Omental fat pad (tissue), 4 donors: Measurements from ENCODE around the gene ERO1A. TPM values are rescaled to one million over a fixed set of nuclear protein-coding genes. Genes with fewer than 3 reads are reported as not detected.

Source experiments
- ATAC-seq: fragments of 150-250 bp; one replicate; pipeline ENCODE4 v1.9.1; 2016; ENCODE audit warnings: mild to moderate bottlenecking, moderate library complexity; ENCODE audit not compliant: low FRiP score
- DNase-seq: peaks from one replicate; pipeline ENCODE4 v3.0.0-alpha.2; 2019; ENCODE audit warnings: low spot score
- total RNA-seq, 4 donors: library from RNA; depleted of rRNA; stranded (reverse); fragments of >200 nt; gene quantifications; one replicate each; pipeline ENCODE4 v1.1.0, GENCODE V29; 2016
- TF ChIP-seq, protein P1 (sequence below), 3 donors: fragments of 450-650 bp; IDR thresholded peaks; one replicate each; pipeline ENCODE4 v1.5.1; 2016 to 2017; ENCODE audit warnings: antibody characterized with exemption in 3 of 3, mild to moderate bottlenecking in 3 of 3, moderate library complexity in 2 of 3

The ERO1A gene
- total RNA-seq, 4 donors from 2014 or later: 24.8 to 49.8 (median 32.5) TPM

DNA sequence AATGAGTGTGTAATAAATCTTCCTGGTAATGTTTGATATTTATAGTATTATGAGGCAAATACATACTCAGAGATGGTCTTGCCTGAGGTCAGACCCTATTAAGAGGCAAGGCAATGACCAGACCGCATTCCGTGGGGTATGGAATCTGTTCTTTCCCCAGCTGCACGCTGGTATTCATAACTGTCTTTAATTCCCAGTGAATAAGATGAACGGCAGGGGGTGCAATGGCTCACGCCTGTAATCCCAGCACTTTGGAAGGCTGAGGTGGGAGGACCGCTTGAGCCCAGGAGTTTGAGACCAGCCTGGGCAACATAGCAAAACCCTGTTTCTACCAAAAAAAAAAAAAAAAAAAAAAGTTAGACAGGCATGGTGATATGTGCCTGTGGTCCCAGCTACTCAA lies 44.6 kb downstream of the ERO1A start:
- TF ChIP-seq, protein P1, sequence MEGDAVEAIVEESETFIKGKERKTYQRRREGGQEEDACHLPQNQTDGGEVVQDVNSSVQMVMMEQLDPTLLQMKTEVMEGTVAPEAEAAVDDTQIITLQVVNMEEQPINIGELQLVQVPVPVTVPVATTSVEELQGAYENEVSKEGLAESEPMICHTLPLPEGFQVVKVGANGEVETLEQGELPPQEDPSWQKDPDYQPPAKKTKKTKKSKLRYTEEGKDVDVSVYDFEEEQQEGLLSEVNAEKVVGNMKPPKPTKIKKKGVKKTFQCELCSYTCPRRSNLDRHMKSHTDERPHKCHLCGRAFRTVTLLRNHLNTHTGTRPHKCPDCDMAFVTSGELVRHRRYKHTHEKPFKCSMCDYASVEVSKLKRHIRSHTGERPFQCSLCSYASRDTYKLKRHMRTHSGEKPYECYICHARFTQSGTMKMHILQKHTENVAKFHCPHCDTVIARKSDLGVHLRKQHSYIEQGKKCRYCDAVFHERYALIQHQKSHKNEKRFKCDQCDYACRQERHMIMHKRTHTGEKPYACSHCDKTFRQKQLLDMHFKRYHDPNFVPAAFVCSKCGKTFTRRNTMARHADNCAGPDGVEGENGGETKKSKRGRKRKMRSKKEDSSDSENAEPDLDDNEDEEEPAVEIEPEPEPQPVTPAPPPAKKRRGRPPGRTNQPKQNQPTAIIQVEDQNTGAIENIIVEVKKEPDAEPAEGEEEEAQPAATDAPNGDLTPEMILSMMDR (IDR thresholded peaks at IDR 0.05): no peak
- no peak for DNase-seq
- no peak for ATAC-seq

DNA sequence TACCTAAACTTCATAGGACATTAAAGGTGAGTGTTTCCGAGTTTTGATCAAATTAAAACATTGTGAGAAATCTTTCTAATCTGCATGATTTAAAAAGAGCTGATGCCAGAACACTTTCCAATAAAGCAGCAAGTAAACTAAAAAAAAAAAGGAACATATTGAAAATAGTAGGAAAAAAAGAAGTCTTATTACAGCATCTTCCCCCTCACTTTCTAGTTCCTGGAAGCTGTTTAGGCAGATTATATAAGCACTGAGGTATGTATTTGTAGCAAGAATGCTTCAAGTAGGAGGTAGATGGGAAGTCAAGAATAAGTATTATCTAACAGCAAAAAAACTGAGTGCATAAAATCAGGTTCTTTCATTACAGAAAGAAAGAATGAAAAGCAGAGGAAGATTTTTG lies 45.8 kb downstream of the ERO1A start:
- no peak for ATAC-seq
- TF ChIP-seq, protein P1 (IDR thresholded peaks at IDR 0.05): no peak

DNA sequence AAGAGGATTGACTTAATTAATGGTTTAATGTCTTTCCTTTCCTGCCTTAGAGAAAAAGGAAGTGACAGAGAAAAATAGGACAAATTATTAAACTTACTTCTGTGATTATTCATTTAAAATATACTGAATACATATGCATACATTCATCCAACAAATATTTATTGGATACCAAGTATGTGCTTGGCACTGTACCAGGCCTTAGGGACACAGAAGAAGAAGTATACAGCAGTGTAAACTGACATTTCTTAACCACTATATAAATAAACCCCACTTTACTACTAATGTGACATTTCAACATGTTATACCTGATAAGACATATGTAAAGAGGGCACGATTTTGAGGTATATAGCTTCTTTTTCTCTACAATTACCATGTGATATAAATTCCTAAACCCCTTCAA lies 53.6 kb downstream of the ERO1A start:
- ATAC-seq (no peak), DNase-seq (no peak)
- TF ChIP-seq, protein P1 (IDR thresholded peaks at IDR 0.05): no peak

More for the DNA sequence above, 45.8 kb downstream of the ERO1A start:
- no peak for DNase-seq

DNA sequence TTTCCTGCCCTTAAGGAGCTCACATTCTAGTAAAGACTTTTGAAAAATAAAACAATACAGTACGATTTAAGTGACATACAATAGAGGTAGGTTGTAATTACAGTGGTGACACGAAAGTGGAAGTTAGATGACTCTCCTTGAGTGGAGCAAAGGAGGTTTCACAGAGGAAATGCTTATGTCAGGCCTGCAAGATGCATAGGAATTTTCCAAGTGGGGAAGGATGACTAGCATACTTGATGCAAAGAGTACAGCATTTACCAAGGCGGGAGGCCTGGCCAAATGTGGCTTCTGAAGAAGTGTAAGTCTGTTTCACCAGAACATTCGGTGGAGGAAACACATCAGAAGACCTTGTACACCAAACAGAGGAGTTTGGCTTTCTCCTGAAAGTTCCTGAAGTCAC lies 55.2 kb downstream of the ERO1A start:
- no peak for ATAC-seq
- DNase-seq: no peak
- TF ChIP-seq, protein P1 (IDR thresholded peaks at IDR 0.05): no peak

DNA sequence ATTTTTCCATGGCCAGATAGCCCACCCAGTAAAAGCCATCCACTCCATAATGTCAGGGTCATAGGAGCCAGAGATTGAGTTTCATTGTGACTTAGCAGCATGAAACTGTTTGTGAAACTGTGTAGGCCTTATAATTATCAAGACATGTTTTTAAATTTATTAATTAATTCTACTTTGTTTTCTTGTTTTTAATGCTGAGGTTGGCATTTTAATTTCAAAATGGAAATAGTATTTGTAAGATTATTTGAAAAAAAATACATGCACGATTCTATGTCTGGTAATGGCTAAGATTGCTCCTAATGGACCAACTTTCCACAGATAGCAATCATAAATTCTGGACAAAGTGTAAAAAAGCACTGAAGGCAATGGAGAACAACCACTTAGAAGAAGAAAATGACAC lies 75.7 kb downstream of the ERO1A start:
- DNase-seq (no peak), ATAC-seq (no peak)
- TF ChIP-seq, protein P1 (IDR thresholded peaks at IDR 0.05): no peak

DNA sequence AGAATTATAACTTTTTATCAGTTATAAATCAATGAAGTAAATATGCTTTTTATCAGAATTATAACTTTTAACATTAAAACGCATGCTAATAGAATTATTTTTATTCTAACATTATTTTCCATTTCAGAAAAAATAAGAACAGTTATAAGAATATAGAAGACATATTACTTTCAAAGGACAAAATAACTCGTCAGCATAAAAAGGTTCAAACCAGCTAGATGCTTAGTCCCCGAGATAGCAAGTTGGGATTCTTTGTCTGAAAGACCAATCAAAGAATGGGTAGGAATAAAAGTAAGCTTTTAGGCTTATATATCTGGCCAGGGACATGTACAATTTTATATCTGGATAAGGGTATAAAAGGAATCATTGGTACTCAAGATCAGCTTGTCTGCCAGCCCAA lies 76.8 kb downstream of the ERO1A start:
- DNase-seq (no peak), ATAC-seq (no peak)
- TF ChIP-seq, protein P1 (IDR thresholded peaks at IDR 0.05): no peak

DNA sequence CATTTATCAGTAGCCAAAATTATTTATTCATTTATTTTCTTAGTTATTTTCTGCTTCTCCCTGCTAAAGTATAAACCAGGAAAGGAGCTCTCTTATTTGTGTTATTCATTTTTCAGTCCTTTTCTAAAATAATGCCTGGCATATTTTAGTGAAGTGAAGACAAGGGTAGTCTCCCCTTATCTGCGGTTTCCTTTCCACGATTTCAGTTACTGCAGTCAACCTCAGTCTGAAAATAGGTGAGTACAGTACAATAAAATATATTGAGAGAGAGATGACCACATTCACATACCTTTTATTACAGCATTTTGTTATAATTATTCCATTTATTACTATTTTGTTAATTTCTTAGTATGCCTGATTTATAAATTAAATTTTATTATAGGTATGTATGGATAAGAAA lies 85.2 kb downstream of the ERO1A start:
- ATAC-seq: no peak
- no peak for DNase-seq
- TF ChIP-seq, protein P1 (IDR thresholded peaks at IDR 0.05): no peak
